SK-N-MC (cell line): Measurements from ENCODE around the gene MCM9.
A peak's percentile ranks its signal among the peaks of the same experiment; 100 is the strongest.

Source experiments
- DNase-seq: peaks from one replicate; pipeline ENCODE4 v3.0.0-alpha.2; 2011; ENCODE audit warnings: low read depth, low spot score
- H3K27ac ChIP-seq: fragments of 200-600 bp; sonication (generic); 2 replicates; pipeline ENCODE4 v1.5.1; 2016; ENCODE audit warnings: mixed run types
- H3K36me3 ChIP-seq: fragments of 200-600 bp; sonication (generic); 2 replicates; pipeline ENCODE4 v1.6.1; 2017; ENCODE audit warnings: antibody characterized with exemption, low read length, mixed read lengths; ENCODE audit not compliant: insufficient read depth
- H3K4me3 ChIP-seq: fragments of 200-600 bp; sonication (generic); 2 replicates; pipeline ENCODE4 v1.5.1; 2016
- H3K9ac ChIP-seq: fragments of 200-600 bp; sonication (generic); 2 replicates; pipeline ENCODE4 v1.8.0; 2017; ENCODE audit warnings: mixed run types, mixed read lengths; ENCODE audit not compliant: insufficient read length
- H3K9me3 ChIP-seq: fragments of 200-600 bp; sonication (generic); 2 replicates; pipeline ENCODE4 v1.6.1; 2017; ENCODE audit warnings: low read depth, mild to moderate bottlenecking, antibody characterized with exemption, low read length, moderate library complexity, mixed read lengths
- EZH2 ChIP-seq: fragments of 200-600 bp; sonication (generic); IDR thresholded peaks from one replicate; pipeline ENCODE4 v1.6.1; 2017; ENCODE audit warnings: antibody characterized with exemption
- FOXP2 ChIP-seq: optimal IDR thresholded peaks from 2 replicates; pipeline ENCODE3; 2011; ENCODE audit warnings: mild to moderate bottlenecking, moderate library complexity; ENCODE audit not compliant: insufficient read depth; ENCODE audit errors: extremely low read length, control extremely low read depth
- POLR2AphosphoS5 ChIP-seq: IDR thresholded peaks from 2 replicates; pipeline ENCODE4 v1.6.1; 2012; ENCODE audit warnings: mild to moderate bottlenecking, low read depth, low read length, borderline replicate concordance

MCM9 gene

DNA sequence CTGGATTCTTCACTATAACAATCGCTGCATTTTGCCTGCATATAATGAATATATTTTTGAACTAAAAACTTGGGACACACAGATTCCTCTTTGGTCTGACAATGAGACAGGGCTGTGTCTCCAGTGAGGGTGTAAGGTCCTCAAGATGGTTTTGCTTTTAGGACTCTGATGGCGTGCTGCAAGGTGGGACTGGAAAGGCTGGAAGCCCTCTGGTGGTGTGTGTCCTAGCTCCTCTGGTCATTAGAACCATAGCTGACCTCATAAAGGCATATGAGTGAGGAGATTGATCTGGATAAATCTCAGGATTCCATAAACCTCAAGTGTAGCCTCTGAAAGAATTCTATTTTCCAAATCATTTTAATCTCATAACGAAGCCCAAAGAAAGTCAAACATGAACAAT, 149.4 kb downstream of the MCM9 start:
- TF ChIP-seq EZH2 = no peak
- TF ChIP-seq FOXP2 = no peak
- no peak for TF ChIP-seq POLR2AphosphoS5

DNA sequence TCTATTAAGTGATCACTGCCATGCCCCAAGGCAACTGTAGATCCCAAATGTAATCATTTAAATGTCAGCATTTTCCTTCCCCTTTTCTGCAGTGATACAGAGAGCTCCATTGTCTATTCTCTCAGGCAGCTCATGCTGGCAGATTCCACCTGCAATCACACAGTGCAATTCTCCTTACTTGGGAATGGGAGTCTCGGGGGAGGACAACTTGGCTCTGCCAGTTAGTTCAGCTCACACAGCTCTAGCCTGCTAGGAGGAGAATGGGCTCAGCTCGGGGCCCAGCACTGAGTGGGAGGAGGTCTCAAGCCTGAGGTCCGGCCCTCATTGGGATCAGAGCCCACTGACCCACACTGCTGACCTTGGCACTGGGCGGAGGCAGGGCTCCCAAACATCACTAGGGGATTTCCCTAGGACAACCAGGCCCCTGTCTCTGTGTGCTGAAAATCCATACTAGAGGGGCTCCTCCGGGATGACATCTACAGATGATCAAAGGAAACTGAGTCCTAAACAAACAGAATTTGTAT, 150.3 kb downstream of the MCM9 start:
- H3K36me3 ChIP-seq = no peaks in the 10 kb centered on the region
- H3K9ac ChIP-seq = no peak overlapping the region
- H3K9me3 ChIP-seq = no peaks in the 10 kb centered on the region
- DNase-seq = no peak
- no peak overlapping the region for H3K27ac ChIP-seq
- peak overlapping the region; percentile 20; the same call in 1 of the 2 replicates for H3K4me3 ChIP-seq
- TF ChIP-seq EZH2 (no peak), FOXP2 (no peak), POLR2AphosphoS5 (no peak)

More for the DNA sequence above, 149.4 kb downstream of the MCM9 start:
- Histone ChIP-seq H3K9ac (no peak overlapping the region), H3K9me3 (no peaks in the 10 kb centered on the region), H3K4me3 (no peak overlapping the region), H3K27ac (no peak overlapping the region), H3K36me3 (no peaks in the 10 kb centered on the region)
- no peak for DNase-seq

- TF ChIP-seq POLR2AphosphoS5 (no peak), FOXP2 (no peak), EZH2 (no peak)
- Histone ChIP-seq H3K27ac (0 out of 2 replicates have a peak overlapping the region, but pooled peaks have one; percentile 8), H3K9me3 (no peaks in the 10 kb centered on the region), H3K9ac (no peak overlapping the region), H3K36me3 (no peaks in the 10 kb centered on the region), H3K4me3 (peak overlapping the region; percentile 31)
- DNase-seq = no peak
These were observed 150.9 kb downstream of the MCM9 start for GRCh38 chr6:118783931-118784550.

GRCh38 chr6:118782651-118783050, 152.3 kb downstream of the MCM9 start:
- TF ChIP-seq EZH2 (no peak), POLR2AphosphoS5 (no peak), FOXP2 (no peak)
- Histone ChIP-seq H3K9me3 (no peaks in the 10 kb centered on the region), H3K9ac (no peak overlapping the region), H3K27ac (no peak overlapping the region), H3K36me3 (no peaks in the 10 kb centered on the region), H3K4me3 (no peak overlapping the region)
- DNase-seq = no peak

- Histone ChIP-seq H3K36me3 (no peaks in the 10 kb centered on the region), H3K4me3 (no peak overlapping the region), H3K27ac (no peak overlapping the region), H3K9ac (no peak overlapping the region), H3K9me3 (no peaks in the 10 kb centered on the region)
- DNase-seq = no peak
- TF ChIP-seq EZH2 (no peak), POLR2AphosphoS5 (no peak), FOXP2 (no peak)
These were observed 153.1 kb downstream of the MCM9 start for GRCh38 chr6:118781897-118782296.

DNA sequence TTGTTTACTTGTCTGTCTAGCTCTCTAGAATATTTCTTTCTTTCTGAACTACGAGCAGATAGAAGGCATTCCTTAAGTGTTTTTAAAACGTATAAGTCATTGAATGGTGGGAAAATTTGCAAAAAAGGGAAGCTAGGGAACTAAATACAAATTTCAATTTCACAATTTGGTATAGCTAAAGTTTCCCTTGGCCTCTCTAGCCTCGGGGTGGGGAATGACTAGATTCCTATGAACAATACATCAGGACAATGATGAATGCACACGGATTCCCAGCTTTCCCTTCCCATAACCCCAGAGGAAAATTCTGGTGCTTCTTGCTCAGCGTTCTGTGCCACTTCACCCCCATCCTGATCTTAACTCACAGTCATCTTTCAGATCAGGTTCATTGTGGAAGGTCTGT, 154.3 kb downstream of the MCM9 start:
- no peaks in the 10 kb centered on the region for H3K36me3 ChIP-seq
- no peak for TF ChIP-seq EZH2
- TF ChIP-seq POLR2AphosphoS5 = no peak
- TF ChIP-seq FOXP2 = no peak
- H3K27ac ChIP-seq = no peak overlapping the region

GRCh38 chr6:118776607-118777549, 158.1 kb downstream of the MCM9 start:
- H3K36me3 ChIP-seq = no peaks in the 10 kb centered on the region
- H3K4me3 ChIP-seq = no peak overlapping the region
- no peaks in the 10 kb centered on the region for H3K9me3 ChIP-seq
- peak; percentile 32 for DNase-seq
- TF ChIP-seq POLR2AphosphoS5 (no peak), FOXP2 (no peak), EZH2 (no peak)
- no peak overlapping the region for H3K9ac ChIP-seq
- H3K27ac ChIP-seq = no peak overlapping the region

More for the DNA sequence above, 154.3 kb downstream of the MCM9 start:
- H3K9ac ChIP-seq = no peak overlapping the region
- no peaks in the 10 kb centered on the region for H3K9me3 ChIP-seq
- no peak for DNase-seq
- no peak overlapping the region for H3K4me3 ChIP-seq

GRCh38 chr6:118775381-118775780, 159.6 kb downstream of the MCM9 start:
- H3K36me3 ChIP-seq = no peaks in the 10 kb centered on the region
- DNase-seq = no peak
- H3K4me3 ChIP-seq = no peak overlapping the region
- TF ChIP-seq FOXP2 (no peak), EZH2 (no peak), POLR2AphosphoS5 (no peak)
- no peak overlapping the region for H3K9ac ChIP-seq
- H3K27ac ChIP-seq = no peak overlapping the region
- H3K9me3 ChIP-seq = no peaks in the 10 kb centered on the region

DNA sequence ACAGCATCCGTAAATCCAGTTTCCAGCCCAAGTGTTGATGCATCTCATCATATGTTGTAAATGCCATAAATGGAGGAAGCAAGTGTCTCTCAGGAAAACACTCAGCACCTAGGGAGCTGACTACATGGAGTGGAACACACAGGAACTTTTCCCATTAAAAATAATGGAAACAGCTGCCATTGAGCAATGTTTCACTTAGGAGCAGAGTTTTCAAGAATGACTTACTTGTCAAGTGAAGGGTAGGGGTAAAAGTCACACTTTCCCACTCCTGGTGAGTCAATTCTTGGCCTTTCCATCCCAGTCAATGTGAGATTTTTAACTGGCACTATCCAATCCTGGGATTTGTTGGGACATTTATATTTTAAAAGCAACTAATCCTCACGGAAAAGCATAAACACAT, 160.4 kb downstream of the MCM9 start:
- no peak for TF ChIP-seq POLR2AphosphoS5
- no peak for TF ChIP-seq FOXP2
- no peak for TF ChIP-seq EZH2
- H3K27ac ChIP-seq = no peak overlapping the region
- no peaks in the 10 kb centered on the region for H3K9me3 ChIP-seq
- H3K36me3 ChIP-seq = no peaks in the 10 kb centered on the region
- H3K9ac ChIP-seq = no peak overlapping the region
- no peak for DNase-seq
- no peak overlapping the region for H3K4me3 ChIP-seq
